GM18519 (cell line): ENCODE results near the gene ZNF121.
"Not testable (repeated sequence)": the region's sequence is repeated elsewhere in the genome, so short reads cannot be mapped to it uniquely, and the experiment has no call there.

Source experiments
- ATAC-seq: cut with Tn5 transposase; IDR thresholded peaks from one replicate; pipeline ENCODE4 v1.9.1; 2021; ENCODE audit warnings: mild to moderate bottlenecking, moderate library complexity; ENCODE audit not compliant: unreplicated experiment, low FRiP score

Gene ZNF121

DNA sequence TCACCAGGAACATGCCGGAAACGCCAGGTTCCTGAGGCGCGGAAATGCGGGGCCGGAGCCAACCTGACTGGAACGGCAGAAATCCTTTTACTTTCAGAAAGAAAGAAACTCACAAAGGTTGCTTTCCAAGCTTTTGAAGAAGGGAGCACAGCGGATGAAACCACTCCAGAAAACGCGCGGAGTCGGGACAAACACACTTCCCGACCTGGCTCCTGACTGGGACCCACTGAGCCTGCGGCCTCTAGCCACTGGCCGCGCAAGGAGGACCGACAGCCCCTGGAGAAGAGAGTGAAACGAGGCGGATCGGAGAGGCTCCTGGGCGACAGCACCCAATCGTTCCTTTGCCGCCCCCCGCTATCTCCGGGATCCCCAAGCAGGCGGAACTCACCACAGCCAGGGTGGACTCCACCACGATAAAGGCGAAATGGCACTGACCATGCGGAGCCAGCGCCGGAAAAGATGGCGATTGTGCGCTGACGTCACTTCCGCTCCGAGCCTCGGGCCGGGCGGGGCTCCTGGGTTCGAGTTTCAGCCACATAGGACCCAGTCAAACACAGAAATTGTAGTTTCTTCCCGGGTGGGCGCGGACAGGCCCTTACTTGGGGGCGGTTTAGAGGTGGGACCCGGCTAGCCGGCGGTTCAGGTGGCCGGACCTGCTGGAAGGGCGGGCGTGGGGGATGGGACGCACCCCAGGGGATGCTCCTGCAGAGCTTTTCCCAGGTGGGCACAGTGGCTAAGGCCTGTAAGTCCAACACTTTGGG, at the start of gene ZNF121:
ZNF121 (minus strand) TSS at position 432 of the 761 bp plus-strand sequence. CDS start 16,407 bp downstream, outside the sequence.
- no peak for ATAC-seq

DNA sequence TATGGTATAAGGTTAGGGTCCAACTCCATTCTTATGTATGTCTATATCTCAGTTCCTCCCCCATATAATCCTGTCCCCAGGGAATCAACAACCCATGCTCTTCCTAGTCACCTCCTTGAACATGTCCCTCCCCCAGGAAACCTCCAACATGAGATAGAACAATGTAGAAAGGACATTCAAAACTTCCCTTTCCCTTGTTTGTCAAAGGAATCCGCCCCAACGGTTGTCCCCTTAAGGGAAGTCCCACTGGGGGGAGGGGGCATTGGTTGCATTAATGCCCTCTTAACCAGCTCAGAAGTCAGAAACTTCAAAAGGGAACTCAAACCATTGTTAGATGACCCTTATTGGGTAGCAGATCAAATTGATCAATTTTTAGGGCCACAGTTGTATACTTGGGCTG, 43.6 kb upstream of the ZNF121 start:
- ATAC-seq = no peak

DNA sequence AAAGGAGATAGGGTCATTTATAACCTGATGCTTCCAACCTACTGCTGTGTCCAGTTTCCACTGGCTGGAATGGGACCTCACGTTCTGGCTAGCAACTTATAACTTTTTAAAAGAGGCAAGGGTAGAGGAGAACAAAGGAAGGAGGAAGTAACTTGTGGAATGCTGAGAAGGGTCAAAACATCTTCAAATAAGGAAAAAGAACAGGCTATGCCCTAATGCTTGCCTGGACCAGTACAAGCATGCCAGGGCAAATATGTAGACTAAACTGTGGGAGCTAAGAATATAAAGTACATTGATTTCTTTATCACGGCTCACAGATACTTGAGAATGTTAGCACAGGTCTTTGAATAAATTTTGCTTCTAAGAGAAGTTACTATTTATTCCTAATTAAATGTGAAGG, 38.2 kb upstream of the ZNF121 start:
- ATAC-seq = no peak

DNA sequence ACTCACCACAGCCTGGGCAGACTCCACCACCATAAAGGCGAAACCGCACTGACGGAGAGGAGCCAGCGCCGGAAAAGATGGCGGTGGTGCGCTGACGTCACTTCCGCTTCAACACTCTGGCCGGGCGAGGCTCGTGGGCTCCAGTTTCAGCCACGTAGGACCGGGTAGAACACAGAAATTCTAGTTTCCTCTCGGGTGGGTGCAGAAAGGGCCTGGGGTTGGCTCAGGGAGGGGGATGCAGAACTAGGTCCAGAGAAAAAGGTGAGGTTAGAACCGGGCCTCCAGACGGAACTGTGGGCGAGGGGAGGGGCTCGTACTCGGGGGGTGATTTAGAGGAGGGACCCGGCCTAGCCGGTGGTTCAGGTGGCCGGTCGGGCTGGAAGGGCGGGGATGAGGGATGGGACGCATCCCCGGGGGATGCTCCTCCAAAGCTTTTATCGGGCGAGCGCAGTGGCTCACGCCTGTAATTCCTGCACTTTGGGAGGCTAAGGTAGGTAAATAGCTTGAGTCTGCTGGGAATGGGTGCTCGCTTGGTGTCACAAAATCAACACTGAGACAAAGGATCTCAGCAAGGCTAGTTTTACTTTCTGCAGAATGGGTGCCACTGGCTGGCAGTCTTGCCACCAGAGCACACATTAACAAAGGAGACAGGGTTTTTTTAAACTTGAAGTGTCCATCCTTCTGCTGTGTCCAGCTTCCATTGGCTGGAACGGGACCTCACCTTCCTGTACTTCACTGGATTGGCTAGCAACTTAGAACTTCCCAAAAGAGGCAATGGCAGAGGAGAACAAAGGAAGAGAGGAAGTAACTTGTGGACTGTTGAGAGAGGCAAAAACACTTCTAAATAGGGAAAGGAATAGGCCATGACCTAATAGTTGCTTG, 37.1 kb upstream of the ZNF121 start, which contains the start of gene ZNF561:
ZNF561 (minus strand) TSS at position 77 of the 882 bp plus-strand sequence. CDS start 1,776 bp downstream, outside the sequence.
- ATAC-seq = no peak

DNA sequence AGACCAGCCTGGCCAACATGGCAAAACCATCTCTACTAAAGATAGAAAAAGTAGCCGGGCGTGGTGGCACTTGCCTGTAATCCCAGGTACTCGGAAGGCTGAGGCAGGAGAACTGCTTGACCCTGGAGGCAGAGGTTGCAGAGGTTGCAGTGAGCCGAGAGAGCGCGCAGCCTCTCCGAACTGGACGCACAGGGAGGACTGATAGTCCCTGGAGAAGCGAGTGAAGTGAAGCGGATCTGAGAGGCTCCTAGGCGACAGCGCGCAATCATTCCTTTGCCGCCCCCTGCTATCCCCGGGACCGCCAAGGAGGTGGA, 36.5 kb upstream of the ZNF121 start:
- ATAC-seq = no peak

DNA sequence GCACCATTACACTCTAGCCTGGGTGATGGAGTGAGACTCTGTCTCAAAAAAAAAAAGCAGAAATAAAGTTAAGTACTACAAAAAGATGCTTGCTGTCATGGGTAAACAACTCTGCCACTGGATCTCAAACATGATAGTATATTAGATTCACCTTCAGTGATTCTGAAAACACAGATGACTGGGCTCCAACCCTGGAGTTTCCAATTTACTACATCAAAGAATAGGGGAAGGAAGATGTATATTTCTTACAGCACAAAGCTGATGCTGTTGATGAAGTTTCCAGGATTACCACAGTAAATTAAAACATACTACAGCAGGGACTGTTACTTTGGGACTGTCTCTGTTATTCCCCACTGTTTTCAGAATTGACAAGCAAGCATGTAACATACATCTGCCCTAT, 31.5 kb upstream of the ZNF121 start:
- no peak for ATAC-seq

DNA sequence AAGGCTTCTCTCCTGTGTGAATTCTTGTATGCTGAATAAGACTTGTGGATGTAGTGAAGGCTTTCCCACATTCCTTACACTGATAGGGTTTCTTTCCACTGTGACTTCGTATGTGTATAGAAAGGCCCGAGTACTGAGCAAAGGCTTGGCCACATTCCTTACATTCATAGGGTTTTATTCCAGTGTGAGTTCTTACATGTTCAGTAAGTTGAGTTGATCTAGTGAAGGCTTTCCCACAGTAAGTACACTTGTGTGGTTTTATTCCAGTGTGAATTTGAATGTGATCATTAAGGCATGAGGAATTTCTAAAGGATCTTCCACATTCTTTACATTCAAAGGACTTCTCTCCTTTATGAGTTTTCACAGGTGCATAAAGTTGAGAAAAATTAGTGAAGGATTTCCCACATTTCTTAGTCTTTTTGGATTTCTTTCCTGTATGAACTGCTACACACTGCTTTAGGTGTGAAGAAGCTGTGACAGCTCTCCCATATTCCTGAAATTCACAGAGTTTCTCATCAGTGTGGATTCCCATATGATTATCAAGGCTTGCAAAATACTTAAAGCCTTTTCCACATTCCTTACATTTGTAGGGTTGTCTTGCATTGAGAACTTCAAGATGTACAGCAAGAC, 26.3 kb upstream of the ZNF121 start:
- no peak for ATAC-seq

DNA sequence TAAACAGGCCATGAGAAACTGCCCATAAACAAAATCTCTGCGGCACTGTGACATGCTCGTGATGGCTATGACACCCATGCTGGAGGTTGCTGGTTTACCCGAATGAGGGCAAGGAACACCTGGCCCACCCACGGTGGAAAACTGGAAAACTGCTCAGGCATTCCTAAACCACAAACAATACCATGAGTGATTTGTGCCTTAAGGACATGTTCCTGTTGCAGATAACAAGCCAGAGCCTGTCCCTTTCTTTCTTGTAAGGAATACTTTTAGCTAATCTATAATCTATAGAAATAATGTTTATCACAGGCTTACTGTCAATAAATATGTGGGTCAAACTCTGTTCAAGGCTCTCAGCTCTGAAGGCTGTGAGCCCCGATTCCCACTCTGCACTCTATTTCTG, 24.6 kb upstream of the ZNF121 start:
- no peak for ATAC-seq

DNA sequence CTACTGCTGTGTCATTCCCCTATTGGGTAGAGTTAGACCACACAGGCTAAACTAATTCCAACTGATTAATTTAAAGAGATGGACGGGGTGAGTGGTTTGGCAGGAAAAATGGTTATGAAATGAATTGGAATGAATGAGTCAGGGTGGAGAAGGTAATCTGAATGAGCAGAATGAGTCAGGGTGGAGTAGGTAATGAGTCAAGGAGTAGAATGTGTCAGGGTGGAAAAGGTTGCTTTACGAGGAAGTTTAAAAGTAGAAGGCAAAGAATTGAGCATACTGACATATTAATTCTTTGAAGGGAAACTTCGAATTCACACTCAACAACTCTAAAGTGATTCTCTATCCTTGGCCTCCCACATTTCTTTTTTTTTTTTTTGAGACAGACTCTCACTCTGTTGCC, 12.7 kb upstream of the ZNF121 start:
- ATAC-seq = no peak

DNA sequence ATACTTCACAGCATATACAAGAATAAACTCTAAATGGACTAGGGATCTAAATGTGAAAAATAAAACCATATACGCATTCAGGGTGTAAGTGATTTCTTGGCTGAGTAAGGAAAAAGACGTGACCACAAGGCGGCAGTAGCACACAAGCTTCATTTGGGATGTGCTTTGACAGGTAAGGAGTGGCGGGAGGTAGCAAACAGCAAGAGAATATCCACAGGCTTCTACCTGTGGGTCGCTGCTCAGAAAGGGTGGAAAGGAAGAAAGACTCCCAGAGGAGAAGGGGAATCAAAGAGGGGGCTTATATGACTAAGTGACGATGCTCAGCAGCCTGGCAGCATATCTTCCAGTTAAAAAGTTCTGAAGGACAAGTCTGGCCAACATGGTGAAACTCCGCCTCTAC, 2.5 kb upstream of the ZNF121 start:
- ATAC-seq = no peak

DNA sequence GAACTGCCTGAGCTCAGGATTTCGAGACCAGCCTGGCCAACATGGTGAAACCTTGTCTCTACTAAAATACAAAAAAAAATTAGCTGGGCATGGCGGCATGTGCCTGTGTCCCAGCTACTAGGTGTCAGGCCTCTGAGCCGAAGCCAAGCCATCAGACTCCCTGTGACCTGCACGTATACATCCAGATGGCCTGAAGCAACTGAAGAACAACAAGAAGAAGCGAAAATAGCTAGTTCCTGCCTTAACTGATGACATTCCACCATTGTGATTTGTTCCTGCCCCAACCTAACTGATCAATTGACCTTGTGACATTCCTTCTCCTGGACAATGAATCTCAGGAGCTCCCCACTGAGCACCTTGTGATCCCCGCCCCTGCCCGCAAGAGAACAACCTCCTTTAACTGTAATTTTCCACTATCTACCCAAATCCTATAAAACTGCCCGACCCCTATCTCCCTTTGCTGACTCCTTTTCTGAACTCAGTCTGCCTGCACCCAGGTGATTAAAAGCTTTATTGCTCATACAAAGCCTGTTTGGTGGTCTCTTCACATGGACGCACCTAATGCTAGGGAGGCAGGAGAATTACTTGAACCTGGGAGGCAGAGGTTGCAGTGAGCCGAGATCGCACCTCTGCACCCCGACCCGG, 2.1 kb downstream of the ZNF121 start:
- not testable (repeated sequence) for ATAC-seq

DNA sequence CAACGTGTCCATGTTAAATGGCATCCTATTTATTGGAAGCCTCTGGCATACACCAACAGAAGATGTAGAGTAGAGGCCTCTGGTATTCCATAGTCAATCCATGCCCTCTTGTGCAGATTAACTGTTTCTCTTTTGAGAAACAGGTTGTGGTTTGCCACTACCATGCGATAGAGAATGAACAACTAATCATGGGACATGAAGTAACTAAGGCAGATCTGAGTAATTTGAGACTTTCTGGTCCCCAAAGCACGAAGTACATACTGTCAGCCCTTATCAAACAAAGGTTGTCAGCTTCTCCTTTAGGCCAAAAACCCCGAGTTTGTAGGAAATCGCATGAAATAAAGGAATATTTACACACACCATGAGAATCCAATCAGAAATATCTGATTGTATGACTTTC, 3.6 kb downstream of the ZNF121 start:
- no peak for ATAC-seq

DNA sequence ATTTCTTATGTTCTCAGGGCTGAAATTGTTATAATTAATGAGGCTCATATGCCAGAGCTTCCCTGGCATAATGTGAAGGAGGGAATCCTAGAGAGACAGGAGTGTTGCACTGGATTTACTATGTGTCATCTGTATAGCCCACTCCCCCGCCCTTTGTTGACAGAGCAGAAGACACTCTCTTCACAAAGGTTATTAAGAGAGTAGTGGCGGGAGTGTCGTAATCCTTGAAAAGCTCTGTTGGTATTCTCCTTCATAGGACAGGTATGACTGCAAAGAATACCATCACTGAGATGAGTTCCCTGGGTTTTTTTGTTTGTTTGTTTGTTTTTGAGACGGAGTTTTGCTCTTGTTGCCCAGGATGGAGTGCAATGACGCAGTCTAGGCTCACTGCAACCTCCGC, 14.0 kb downstream of the ZNF121 start:
- no peak for ATAC-seq

DNA sequence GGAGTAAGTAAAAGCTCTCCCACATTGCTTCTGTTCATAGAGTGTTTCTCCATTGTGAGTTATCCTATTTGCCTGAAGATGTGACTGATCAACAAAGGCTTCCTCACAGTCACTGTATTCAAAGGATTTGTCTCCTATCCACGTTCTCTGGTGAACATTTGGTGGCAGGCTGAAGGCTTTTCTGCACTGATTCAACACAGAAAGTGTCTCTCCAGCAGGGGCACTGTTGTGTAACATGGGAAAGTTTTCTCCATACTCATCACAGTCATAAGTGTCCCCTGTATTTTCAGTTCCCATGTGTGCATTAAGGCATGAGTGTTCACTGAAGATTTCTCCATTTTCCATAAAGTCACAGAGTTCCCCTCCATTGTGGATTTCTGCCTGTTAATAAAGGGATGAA, 17.6 kb downstream of the ZNF121 start:
- no peak for ATAC-seq

DNA sequence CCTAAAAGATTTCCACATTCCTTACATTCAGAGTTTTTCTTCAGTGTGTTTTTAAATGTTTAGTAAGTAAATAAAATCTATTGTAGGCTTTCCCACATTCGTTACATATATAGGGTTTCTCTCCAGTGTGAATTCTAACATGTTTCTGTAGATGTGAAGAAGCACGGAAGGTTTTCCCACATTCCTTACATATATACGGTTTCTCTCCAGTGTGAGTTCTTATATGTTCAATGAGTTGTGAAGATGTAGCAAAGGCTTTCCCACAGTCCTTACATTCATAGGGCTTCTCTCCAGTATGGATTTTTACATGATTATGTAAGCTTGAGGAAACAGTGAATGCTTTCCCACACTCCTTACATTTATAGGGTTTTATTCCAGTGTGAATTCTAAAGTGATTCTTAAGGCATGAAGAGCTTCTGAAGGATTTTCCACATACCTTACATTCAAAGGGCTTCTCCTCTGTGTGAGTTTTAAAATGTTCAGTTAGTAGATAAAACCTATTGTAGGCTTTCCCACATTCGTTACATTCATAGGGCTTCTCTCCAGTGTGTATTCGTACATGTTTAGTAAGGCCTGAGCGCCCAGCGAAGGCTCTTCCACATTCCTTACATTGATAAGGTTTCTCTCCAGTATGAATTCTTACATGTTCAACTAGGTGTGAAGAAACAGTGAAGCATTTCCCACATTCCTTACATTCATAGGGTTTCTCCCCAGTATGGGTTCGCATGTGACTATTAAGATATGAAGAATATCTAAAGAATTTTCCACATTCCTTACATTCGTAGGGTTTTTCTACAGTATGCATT, 18.2 kb downstream of the ZNF121 start:
- no peak for ATAC-seq

DNA sequence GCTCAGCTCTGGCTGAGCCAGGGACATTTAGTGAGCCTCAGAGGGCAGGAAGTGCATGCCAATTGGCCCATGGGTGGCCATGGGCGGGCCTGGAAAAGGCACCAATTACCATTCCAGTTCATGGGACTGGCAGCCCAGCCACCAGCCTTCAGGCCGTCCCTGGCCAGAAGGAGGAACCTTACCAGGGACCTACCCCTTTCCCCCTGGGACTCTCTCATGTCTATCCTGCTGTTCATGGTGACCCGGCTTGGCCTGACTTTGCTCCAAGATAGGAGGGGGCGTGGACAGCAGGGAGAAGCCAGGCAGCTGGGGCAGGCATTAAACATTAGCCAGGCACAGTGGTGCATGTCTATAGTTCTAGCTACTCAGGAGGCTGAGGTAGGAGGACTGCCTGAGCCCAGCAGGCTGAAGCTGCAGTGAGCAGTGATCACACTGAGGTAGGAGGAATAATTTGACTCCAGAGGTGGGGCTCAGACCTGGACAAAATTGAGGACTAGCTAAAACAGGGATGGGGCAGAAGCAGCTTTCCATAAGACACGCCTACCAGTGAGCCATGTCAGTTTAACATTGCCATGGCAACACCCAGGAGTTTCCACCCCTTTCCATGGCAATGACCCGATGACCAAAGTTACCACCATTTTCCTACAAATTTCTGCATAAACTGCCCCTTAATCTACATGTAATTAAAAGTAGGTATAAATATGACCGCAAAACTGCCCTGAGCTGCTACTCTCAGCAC, 31.6 kb downstream of the ZNF121 start:
- no peak for ATAC-seq

DNA sequence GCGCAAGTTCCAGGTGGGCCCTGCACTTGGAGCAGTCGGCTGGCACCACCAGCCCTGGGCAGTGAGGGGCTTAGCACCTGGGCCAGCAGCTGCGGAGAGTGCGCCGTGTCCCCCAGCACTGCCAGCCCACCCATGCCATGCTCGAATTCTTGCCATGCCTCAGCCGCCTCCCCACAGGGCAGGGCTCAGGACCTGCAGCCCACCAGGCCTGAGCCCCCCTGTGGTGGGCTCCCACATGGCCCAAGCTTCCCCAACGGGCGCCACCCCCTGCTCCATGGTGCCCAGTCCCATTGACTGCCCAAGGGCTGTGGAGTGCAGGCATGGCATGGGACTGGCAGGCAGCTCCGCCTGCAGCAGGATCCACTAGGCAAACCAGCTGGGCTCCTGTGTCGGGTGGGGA, 36.4 kb downstream of the ZNF121 start:
- no peak for ATAC-seq

DNA sequence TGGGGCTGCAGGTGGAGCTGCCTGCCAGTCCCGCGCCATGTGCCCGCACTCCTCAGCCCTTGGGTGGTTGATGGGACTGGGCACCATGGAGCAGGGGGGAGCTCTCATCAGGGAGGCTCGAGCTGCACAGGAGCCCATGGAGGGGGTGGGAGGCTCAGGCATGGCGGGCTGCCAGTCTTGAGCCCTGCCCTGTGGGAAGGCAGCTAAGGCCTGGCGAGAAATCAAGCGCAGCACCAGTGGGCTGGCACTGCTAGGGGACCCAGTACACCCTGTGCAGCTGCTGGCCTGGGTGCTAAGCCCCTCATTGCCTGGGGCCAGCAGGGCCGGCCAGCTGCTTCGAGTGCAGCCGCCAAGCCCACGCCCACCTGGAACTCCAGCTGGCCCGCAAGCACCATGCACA, 43.0 kb downstream of the ZNF121 start:
- not testable (repeated sequence) for ATAC-seq

DNA sequence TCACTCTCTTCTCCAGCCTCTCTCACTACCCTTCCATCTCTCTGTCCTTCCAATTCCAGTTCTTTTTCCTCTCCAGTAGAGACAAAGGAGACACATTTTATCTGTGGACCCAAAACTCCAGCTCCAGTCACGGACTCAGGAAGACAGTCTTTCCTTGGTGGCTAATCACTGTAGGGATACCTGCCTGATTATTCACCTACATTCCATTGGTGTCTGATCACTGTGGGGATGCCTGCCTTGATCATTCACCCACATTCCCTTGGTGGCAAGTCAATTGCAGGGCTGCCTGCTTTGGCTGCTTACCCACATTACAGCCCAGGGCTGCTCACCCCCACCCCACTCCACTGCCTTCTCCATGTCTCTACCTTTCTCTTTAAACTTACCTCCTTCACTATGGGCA, 44.4 kb downstream of the ZNF121 start:
- not testable (repeated sequence) for ATAC-seq
